SU-DHL-6 (cell line): ENCODE measurements around the gene FMC1.

Experiments used
- CTCF ChIP-seq: fragments of 200-600 bp; sonication (generic); IDR thresholded peaks from one replicate; pipeline ENCODE4 v1.5.1; 2017; ENCODE audit warnings: antibody characterized with exemption, mild to moderate bottlenecking, low read length, moderate library complexity; ENCODE audit not compliant: insufficient read depth, poor library complexity, severe bottlenecking
- EZH2phosphoT487 ChIP-seq: fragments of 200-600 bp; sonication (generic), shearing (Covaris generic); conservative IDR thresholded peaks from 2 replicates; pipeline ENCODE4 v1.6.1; 2018; ENCODE audit warnings: mild to moderate bottlenecking, antibody characterized with exemption, low read length, moderate library complexity, mixed read lengths

GRCh38 chr7:139334399-139335150 lies 6.6 kb upstream of the FMC1 start:
- TF ChIP-seq CTCF: no peak
- TF ChIP-seq EZH2phosphoT487: no peak
